Activated T-cell treated with anti-CD3 and anti-CD28 coated beads, Interleukin-2, amount 50 U/mL, for 72 hours (primary cell): ENCODE results near the gene KYNU. TPM values are rescaled to one million over a fixed set of nuclear protein-coding genes. Genes with fewer than 3 reads are reported as not detected.
"Not testable (repeated sequence)": the region's sequence is repeated elsewhere in the genome, so short reads cannot be mapped to it uniquely, and the experiment has no call there.

ENCODE experiments used
- ATAC-seq, 2 donors: fragments of 150-1000 bp; cut with Tn5 transposase; replicated peaks in 1 of 2; 2 replicates each; pipeline ENCODE4 v1.10.0; 2021; ENCODE audit warnings: moderate library complexity in 2 of 2, mild to moderate bottlenecking in 1 of 2
- DNase-seq, 2 donors: peaks; one replicate each; pipeline ENCODE4 v3.0.0; 2021 to 2022; ENCODE audit warnings: mixed read lengths in 1 of 2
- H3K27ac Mint-ChIP-seq: one replicate; pipeline ENCODE4 v1.8.0; 2022; ENCODE audit warnings: mild to moderate bottlenecking, moderate library complexity, mixed read lengths
- H3K27me3 Mint-ChIP-seq: one replicate; pipeline ENCODE4 v1.8.0; 2022; ENCODE audit warnings: low read depth, mixed read lengths
- H3K36me3 Mint-ChIP-seq, 2 donors: one replicate each; pipeline ENCODE4 v1.8.0; 2022; ENCODE audit warnings: mixed read lengths in 2 of 2, mild to moderate bottlenecking in 1 of 2; ENCODE audit not compliant: insufficient read depth in 2 of 2
- H3K4me1 Mint-ChIP-seq: one replicate; pipeline ENCODE4 v1.8.0; 2022; ENCODE audit warnings: low read depth, mixed read lengths
- H3K4me3 Mint-ChIP-seq, 2 donors: one replicate each; pipeline ENCODE4 v1.8.0; 2022; ENCODE audit warnings: mild to moderate bottlenecking in 2 of 2, mixed read lengths in 2 of 2, moderate library complexity in 2 of 2
- H3K9me3 Mint-ChIP-seq, 2 donors: one replicate each; pipeline ENCODE4 v1.8.0; 2022; ENCODE audit warnings: mixed read lengths in 2 of 2
- total RNA-seq, 2 donors: library from RNA; stranded (reverse); gene quantifications; one replicate each; pipeline ENCODE4 v1.2.3, GENCODE V29; 2022

Gene KYNU
- total RNA-seq, 2 donors from 2014 or later, result 0.14 to 0.35 TPM

- H3K27me3 Mint-ChIP-seq, result no peaks in the 10 kb centered on the region
- no peaks in the 10 kb centered on the region for H3K9me3 Mint-ChIP-seq
- ATAC-seq (no peak), DNase-seq (no peak)
- H3K36me3 Mint-ChIP-seq, result no peaks in the 10 kb centered on the region
- H3K4me3 Mint-ChIP-seq, result no peak overlapping the region
- H3K4me1 Mint-ChIP-seq, result no peaks in the 10 kb centered on the region
- H3K27ac Mint-ChIP-seq, result no peak overlapping the region
Measured at GRCh38 chr2:142901780-142902179, 24.3 kb downstream of the KYNU start.

GRCh38 chr2:142903726-142904125 is 26.3 kb downstream of the KYNU start:
- ATAC-seq, DNase-seq: not testable (repeated sequence)

GRCh38 chr2:142907653-142908052 is 30.2 kb downstream of the KYNU start:
- Mint-ChIP-seq H3K27me3 (no peaks in the 10 kb centered on the region), H3K4me1 (no peaks in the 10 kb centered on the region), H3K4me3 (no peak overlapping the region), H3K27ac (no peak overlapping the region), H3K9me3 (no peaks in the 10 kb centered on the region), H3K36me3 (no peaks in the 10 kb centered on the region)
- DNase-seq, result no peak
- no peak for ATAC-seq

More at GRCh38 chr2:142903726-142904125, 26.3 kb downstream of the KYNU start:
- not testable (repeated sequence) for H3K36me3 Mint-ChIP-seq, H3K4me3 Mint-ChIP-seq, H3K27me3 Mint-ChIP-seq, H3K4me1 Mint-ChIP-seq, H3K27ac Mint-ChIP-seq, H3K9me3 Mint-ChIP-seq

- ATAC-seq, result no peak
- Mint-ChIP-seq H3K27ac (no peak overlapping the region), H3K4me3 (no peak overlapping the region), H3K9me3 (no peaks in the 10 kb centered on the region), H3K36me3 (no peaks in the 10 kb centered on the region), H3K27me3 (no peaks in the 10 kb centered on the region), H3K4me1 (no peaks in the 10 kb centered on the region)
- no peak for DNase-seq
Measured at GRCh38 chr2:142914507-142915313, 37.2 kb downstream of the KYNU start.

- no peaks in the 10 kb centered on the region for H3K9me3 Mint-ChIP-seq
- H3K36me3 Mint-ChIP-seq, result no peaks in the 10 kb centered on the region
- ATAC-seq, result no peak
- DNase-seq, result no peak
- H3K27me3 Mint-ChIP-seq, result no peaks in the 10 kb centered on the region
- no peak overlapping the region for H3K27ac Mint-ChIP-seq
- H3K4me3 Mint-ChIP-seq, result no peak overlapping the region
- H3K4me1 Mint-ChIP-seq, result no peaks in the 10 kb centered on the region
Measured at GRCh38 chr2:142915502-142915901, 38.0 kb downstream of the KYNU start.

GRCh38 chr2:142918624-142919023 is 41.2 kb downstream of the KYNU start:
- H3K27ac Mint-ChIP-seq, result no peak overlapping the region
- no peaks in the 10 kb centered on the region for H3K36me3 Mint-ChIP-seq
- H3K4me1 Mint-ChIP-seq, result no peaks in the 10 kb centered on the region
- DNase-seq (no peak), ATAC-seq (no peak)
- H3K4me3 Mint-ChIP-seq, result no peak overlapping the region
- no peaks in the 10 kb centered on the region for H3K9me3 Mint-ChIP-seq
- H3K27me3 Mint-ChIP-seq, result no peaks in the 10 kb centered on the region

- Mint-ChIP-seq H3K36me3 (no peaks in the 10 kb centered on the region), H3K27ac (no peak overlapping the region), H3K27me3 (no peaks in the 10 kb centered on the region), H3K4me1 (no peaks in the 10 kb centered on the region), H3K9me3 (no peaks in the 10 kb centered on the region), H3K4me3 (no peak overlapping the region)
- ATAC-seq (no peak), DNase-seq (no peak)
Measured at GRCh38 chr2:142920571-142920970, 43.1 kb downstream of the KYNU start.

- no peaks in the 10 kb centered on the region for H3K9me3 Mint-ChIP-seq
- no peaks in the 10 kb centered on the region for H3K36me3 Mint-ChIP-seq
- no peak for DNase-seq
- no peak overlapping the region for H3K27ac Mint-ChIP-seq
- H3K27me3 Mint-ChIP-seq, result no peaks in the 10 kb centered on the region
- no peak for ATAC-seq
- no peak overlapping the region for H3K4me3 Mint-ChIP-seq
- H3K4me1 Mint-ChIP-seq, result no peaks in the 10 kb centered on the region
Measured at GRCh38 chr2:142926445-142926844, 49.0 kb downstream of the KYNU start.

GRCh38 chr2:142930835-142931398 is 53.5 kb downstream of the KYNU start:
- no peak for ATAC-seq
- no peaks in the 10 kb centered on the region for H3K27me3 Mint-ChIP-seq
- DNase-seq, result no peak
- no peaks in the 10 kb centered on the region for H3K4me1 Mint-ChIP-seq
- H3K4me3 Mint-ChIP-seq, result no peak overlapping the region
- H3K27ac Mint-ChIP-seq, result no peak overlapping the region
- H3K36me3 Mint-ChIP-seq, result no peaks in the 10 kb centered on the region
- H3K9me3 Mint-ChIP-seq, result no peaks in the 10 kb centered on the region

- H3K4me3 Mint-ChIP-seq, result no peak overlapping the region
- no peak overlapping the region for H3K27ac Mint-ChIP-seq
- ATAC-seq, result no peak
- H3K9me3 Mint-ChIP-seq, result no peaks in the 10 kb centered on the region
- H3K27me3 Mint-ChIP-seq, result no peaks in the 10 kb centered on the region
- no peaks in the 10 kb centered on the region for H3K4me1 Mint-ChIP-seq
- no peak for DNase-seq
- H3K36me3 Mint-ChIP-seq, result no peaks in the 10 kb centered on the region
Measured at GRCh38 chr2:142933916-142934315, 56.5 kb downstream of the KYNU start.

GRCh38 chr2:142935563-142936089 is 58.2 kb downstream of the KYNU start:
- no peaks in the 10 kb centered on the region for H3K9me3 Mint-ChIP-seq
- DNase-seq (no peak), ATAC-seq (no peak)
- H3K4me3 Mint-ChIP-seq, result no peak overlapping the region
- H3K27ac Mint-ChIP-seq, result no peak overlapping the region
- H3K27me3 Mint-ChIP-seq, result no peaks in the 10 kb centered on the region
- no peaks in the 10 kb centered on the region for H3K36me3 Mint-ChIP-seq
- H3K4me1 Mint-ChIP-seq, result no peaks in the 10 kb centered on the region

- Mint-ChIP-seq H3K9me3 (no peaks in the 10 kb centered on the region), H3K27me3 (no peaks in the 10 kb centered on the region), H3K4me3 (no peak overlapping the region), H3K36me3 (no peaks in the 10 kb centered on the region), H3K27ac (no peak overlapping the region), H3K4me1 (no peaks in the 10 kb centered on the region)
- no peak for ATAC-seq
- DNase-seq, result no peak
Measured at GRCh38 chr2:142936629-142937028, 59.2 kb downstream of the KYNU start.

GRCh38 chr2:142937347-142937746 is 59.9 kb downstream of the KYNU start:
- Mint-ChIP-seq H3K4me1 (no peaks in the 10 kb centered on the region), H3K27ac (no peak overlapping the region), H3K27me3 (no peaks in the 10 kb centered on the region), H3K9me3 (no peaks in the 10 kb centered on the region), H3K4me3 (no peak overlapping the region), H3K36me3 (no peaks in the 10 kb centered on the region)
- DNase-seq (no peak), ATAC-seq (no peak)

GRCh38 chr2:142938240-142938639 is 60.8 kb downstream of the KYNU start:
- H3K27me3 Mint-ChIP-seq, result no peaks in the 10 kb centered on the region
- ATAC-seq (no peak), DNase-seq (no peak)
- no peak overlapping the region for H3K4me3 Mint-ChIP-seq
- no peaks in the 10 kb centered on the region for H3K4me1 Mint-ChIP-seq
- no peak overlapping the region for H3K27ac Mint-ChIP-seq
- H3K9me3 Mint-ChIP-seq, result no peaks in the 10 kb centered on the region
- H3K36me3 Mint-ChIP-seq, result no peaks in the 10 kb centered on the region
